Vagina (tissue), 2 donors: ENCODE measurements around the gene PPP1R3F. TPM values are rescaled to one million over a fixed set of nuclear protein-coding genes. Genes with fewer than 3 reads are reported as not detected.
"Not testable (repeated sequence)": the region's sequence is repeated elsewhere in the genome, so short reads cannot be mapped to it uniquely, and the experiment has no call there.

ENCODE experiments used
- DNase-seq, 2 donors: peaks; one replicate each; pipeline ENCODE4 v3.0.0-alpha.2; 2017; ENCODE audit errors: extremely low spot score in 2 of 2
- H3K27ac ChIP-seq: fragments of 200-600 bp; sonication (generic); one replicate; pipeline ENCODE4 v1.5.1; 2019
- H3K27me3 ChIP-seq: fragments of 200-600 bp; sonication (generic); one replicate; pipeline ENCODE4 v1.5.1; 2019
- H3K36me3 ChIP-seq, 2 donors: fragments of 200-600 bp; sonication (generic); one replicate each; pipeline ENCODE4 v1.5.1; 2017 to 2019
- H3K4me1 ChIP-seq: fragments of 200-600 bp; sonication (generic); one replicate; pipeline ENCODE4 v1.5.1; 2019
- H3K4me3 ChIP-seq, 2 donors: fragments of 200-600 bp; sonication (generic); 1 replicate in 1 of 2; 2 replicates in 1 of 2; pipeline ENCODE4 v1.5.1; 2016 to 2019
- H3K9me3 ChIP-seq: fragments of 200-600 bp; sonication (generic); one replicate; pipeline ENCODE4 v1.5.1; 2019
- CTCF ChIP-seq, 3 experiments: fragments of 450-650 bp in 2 of 3; fragments of 200-600 bp in 1 of 3; sonication (generic) in 1 of 3; IDR thresholded peaks; one replicate each; pipeline ENCODE4 v1.5.1; 2017 to 2019; ENCODE audit warnings: antibody characterized with exemption in 3 of 3, mild to moderate bottlenecking in 2 of 3, moderate library complexity in 2 of 3
- POLR2A ChIP-seq, 2 donors: fragments of 450-650 bp; IDR thresholded peaks; one replicate each; pipeline ENCODE4 v1.6.1; 2017; ENCODE audit warnings: antibody characterized with exemption in 2 of 2, mild to moderate bottlenecking in 2 of 2, moderate library complexity in 2 of 2
- POLR2AphosphoS5 ChIP-seq, 2 donors: sonication (generic); formaldehyde crosslinking; IDR thresholded peaks; one replicate each; pipeline ENCODE4 v1.9.0; 2017; ENCODE audit warnings: antibody characterized with exemption in 2 of 2, mild to moderate bottlenecking in 2 of 2, low read depth in 1 of 2; ENCODE audit not compliant: insufficient read depth in 1 of 2
- intact Hi-C: fragments of 100-400 bp; cut with DNase I; formaldehyde crosslinking; loops from one replicate; pipeline ENCODE4 v1.15.1; 2023
- total RNA-seq: library from RNA; depleted of rRNA; stranded (reverse); fragments of >200 nt; gene quantifications from one replicate; pipeline ENCODE4 v1.2.3, GENCODE V29; 2016

The PPP1R3F gene
- total RNA-seq, 1 donor from 2014 or later: 18.9 TPM

- no peak for TF ChIP-seq POLR2AphosphoS5 (IDR thresholded peaks at IDR 0.05; ENCODE audit: insufficient read depth in 1 of 2, low read depth in 1 of 2)
- Histone ChIP-seq H3K36me3 (peaks cover 0 to 6% of the 10 kb centered on the region in 2 donors), H3K27me3 (no peaks in the 10 kb centered on the region), H3K4me1 (no peaks in the 10 kb centered on the region), H3K4me3 (no peak overlapping the region), H3K9me3 (no peaks in the 10 kb centered on the region), H3K27ac (no peak overlapping the region)
- intact Hi-C loops: no loop called here
- DNase-seq: no peak
These were observed 17.0 kb downstream of the PPP1R3F start for GRCh38 chrX:49286581-49286980.

GRCh38 chrX:49287665-49288064 is 18.1 kb downstream of the PPP1R3F start:
- no peak overlapping the region for H3K4me3 ChIP-seq
- TF ChIP-seq POLR2A (IDR thresholded peaks at IDR 0.05) (no peak), POLR2AphosphoS5 (IDR thresholded peaks at IDR 0.05; ENCODE audit: insufficient read depth in 1 of 2, low read depth in 1 of 2) (no peak), CTCF (IDR thresholded peaks at IDR 0.05) (no peak)
- H3K27me3 ChIP-seq: no peaks in the 10 kb centered on the region
- no peak overlapping the region for H3K27ac ChIP-seq
- peaks cover 0 to 6% of the 10 kb centered on the region in 2 donors for H3K36me3 ChIP-seq
- no peak for DNase-seq
- no peaks in the 10 kb centered on the region for H3K4me1 ChIP-seq
- intact Hi-C loops: no loop called here
- no peaks in the 10 kb centered on the region for H3K9me3 ChIP-seq

GRCh38 chrX:49290215-49290614 is 20.6 kb downstream of the PPP1R3F start:
- no peak for DNase-seq

GRCh38 chrX:49291615-49292337 is 22.2 kb downstream of the PPP1R3F start:
- Histone ChIP-seq H3K36me3 (no peaks in the 10 kb centered on the region), H3K27me3 (no peaks in the 10 kb centered on the region), H3K4me1 (no peaks in the 10 kb centered on the region), H3K4me3 (no peak overlapping the region), H3K27ac (no peak overlapping the region), H3K9me3 (no peaks in the 10 kb centered on the region)
- TF ChIP-seq CTCF (IDR thresholded peaks at IDR 0.05) (peak; percentile 24 to 35 (median 32)), POLR2A (IDR thresholded peaks at IDR 0.05) (no peak)
- DNase-seq: no peak
- intact Hi-C loops: no loop called here

More at GRCh38 chrX:49290215-49290614, 20.6 kb downstream of the PPP1R3F start:
- H3K9me3 ChIP-seq: no peaks in the 10 kb centered on the region
- H3K36me3 ChIP-seq: peaks cover 0 to 6% of the 10 kb centered on the region in 2 donors
- no peak overlapping the region for H3K4me3 ChIP-seq
- no peak overlapping the region for H3K27ac ChIP-seq
- H3K4me1 ChIP-seq: no peaks in the 10 kb centered on the region
- intact Hi-C loops: no loop called here
- no peak for TF ChIP-seq POLR2A (IDR thresholded peaks at IDR 0.05)
- TF ChIP-seq CTCF (IDR thresholded peaks at IDR 0.05): no peak
- no peak for TF ChIP-seq POLR2AphosphoS5 (IDR thresholded peaks at IDR 0.05; ENCODE audit: insufficient read depth in 1 of 2, low read depth in 1 of 2)
- no peaks in the 10 kb centered on the region for H3K27me3 ChIP-seq

GRCh38 chrX:49292400-49293362 is 23.1 kb downstream of the PPP1R3F start:
- no peak overlapping the region for H3K4me3 ChIP-seq
- H3K4me1 ChIP-seq: no peaks in the 10 kb centered on the region
- intact Hi-C loops: no loop called here
- no peaks in the 10 kb centered on the region for H3K9me3 ChIP-seq
- H3K27ac ChIP-seq: no peak overlapping the region
- H3K27me3 ChIP-seq: no peaks in the 10 kb centered on the region
- DNase-seq: no peak
- H3K36me3 ChIP-seq: no peaks in the 10 kb centered on the region
- TF ChIP-seq POLR2AphosphoS5 (IDR thresholded peaks at IDR 0.05; ENCODE audit: insufficient read depth in 1 of 2, low read depth in 1 of 2) (no peak), CTCF (IDR thresholded peaks at IDR 0.05) (no peak), POLR2A (IDR thresholded peaks at IDR 0.05) (no peak)

GRCh38 chrX:49299293-49299692 is 29.7 kb downstream of the PPP1R3F start:
- H3K9me3 ChIP-seq, H3K36me3 ChIP-seq, DNase-seq, intact Hi-C loops, H3K4me3 ChIP-seq, H3K27ac ChIP-seq, H3K4me1 ChIP-seq, H3K27me3 ChIP-seq: not testable (repeated sequence)
